Fibroblast of gingiva (primary cell): ENCODE data around the gene PTPRE.

Experiments
- DNase-seq: peaks from one replicate; pipeline ENCODE4 v3.0.0-alpha.2; 2011; ENCODE audit warnings: low read depth

PTPRE gene

GRCh38 chr10:128125416-128125943, 218.6 kb downstream of the PTPRE start:
- DNase-seq = no peak

GRCh38 chr10:128125944-128126764, 219.3 kb downstream of the PTPRE start, which contains the start of gene MKI67:
Gene MKI67 (minus strand): TSS chr10:128126423. CDS start chr10:128125667, 756 bp downstream.
- DNase-seq = peak; percentile 81

DNA sequence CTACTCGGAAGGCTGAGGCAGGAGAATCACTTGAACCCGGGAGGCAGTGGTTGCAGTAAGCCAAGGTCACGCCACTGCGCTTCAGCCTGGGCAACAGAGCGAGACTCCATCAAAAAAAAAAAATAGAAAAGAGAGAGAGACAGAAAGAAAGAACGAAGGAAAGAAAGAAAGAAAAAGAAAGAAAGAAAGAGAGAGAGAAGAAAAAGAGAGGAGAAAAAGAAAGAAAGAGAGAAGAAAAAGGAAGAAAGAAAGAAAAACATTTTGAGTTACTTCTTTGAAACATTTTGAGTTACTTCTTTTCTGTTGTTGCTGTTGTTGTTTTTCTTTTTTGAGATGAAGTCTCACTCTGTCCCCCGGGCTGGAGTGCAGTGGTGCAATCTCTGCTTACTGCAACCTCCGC, 221.7 kb downstream of the PTPRE start:
- no peak for DNase-seq

GRCh38 chr10:128130051-128130450, 223.1 kb downstream of the PTPRE start:
- DNase-seq = no peak
